CD4-positive, alpha-beta T cell treated with Interleukin-4 for 1 hour (primary cell): ENCODE data around the gene S100A2.

ENCODE experiments used
- DNase-seq, 2 donors: peaks; one replicate each; pipeline ENCODE4 v3.0.0-alpha.2; 2020 to 2022

S100A2 gene

DNA sequence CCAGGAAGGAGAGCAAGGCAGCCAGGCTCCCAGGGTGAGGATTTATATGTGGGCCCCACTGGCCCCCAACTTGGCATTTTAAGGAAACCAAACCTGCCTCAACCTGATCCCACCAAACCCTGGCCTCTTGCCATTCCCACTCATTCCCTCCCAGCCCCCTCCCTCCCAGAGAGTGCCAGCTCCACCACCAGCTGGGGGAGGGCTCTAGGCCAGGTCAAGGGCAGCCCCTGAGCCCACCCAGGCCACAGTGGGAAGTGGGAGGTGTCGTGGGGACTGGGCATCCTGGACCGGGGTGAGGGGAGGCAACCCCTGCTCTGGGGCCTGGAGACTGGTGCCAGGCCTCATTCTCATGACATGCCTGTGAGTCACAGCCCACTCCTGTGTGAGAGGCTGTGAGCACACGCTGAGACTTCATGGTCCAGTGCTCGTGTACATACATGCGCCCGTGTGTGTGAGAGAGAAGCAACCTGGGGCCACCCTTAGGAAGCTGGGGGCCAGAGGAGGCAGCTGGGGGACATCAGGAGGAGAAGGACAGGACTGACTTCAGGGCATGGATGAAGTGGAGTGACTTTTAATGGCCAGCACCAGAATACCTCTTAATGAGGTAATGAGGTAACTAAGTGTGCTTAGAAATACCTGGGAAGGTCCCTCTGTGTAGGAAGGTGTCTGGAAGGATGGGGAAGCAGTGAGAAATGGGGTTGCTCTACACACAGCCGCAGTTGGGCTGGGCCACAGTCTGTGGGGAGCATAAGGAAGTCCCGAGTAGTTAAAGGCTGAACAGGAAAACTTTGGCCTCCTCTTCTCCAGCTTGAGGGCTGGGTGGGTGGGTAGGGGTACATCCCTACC is at the start of gene S100A2:
Gene S100A2, minus strand, starts transcription at position 316 of the 846 bp plus-strand sequence. CDS start 1,967 bp downstream, outside the sequence.
- peak; percentile 21 to 70 for DNase-seq

DNA sequence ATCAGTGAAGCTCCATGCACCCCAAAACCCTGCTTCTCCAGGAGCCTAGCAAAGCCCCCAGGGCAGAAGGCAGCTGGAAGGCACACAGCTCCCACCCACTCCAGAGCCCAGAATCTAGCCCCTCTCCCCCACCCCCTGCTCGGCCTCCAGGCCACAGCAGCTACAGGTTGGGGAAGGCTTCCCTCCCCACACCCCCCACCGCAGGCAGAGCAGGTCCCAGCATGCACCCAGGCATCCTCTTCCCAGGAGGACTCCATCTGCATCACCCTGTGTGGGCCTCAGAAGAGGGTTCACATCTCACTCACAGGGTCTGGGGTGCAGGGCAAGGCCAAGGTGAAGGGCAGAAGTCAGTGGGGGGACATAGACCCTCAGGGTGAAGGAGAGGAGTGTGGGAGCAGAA is 49.8 kb upstream of the S100A2 start:
- no peak for DNase-seq

- DNase-seq: no peak
Observed at GRCh38 chr1:153614906-153615305, 49.3 kb upstream of the S100A2 start.

GRCh38 chr1:153614189-153614900 is 48.7 kb upstream of the S100A2 start:
- no peak for DNase-seq

DNA sequence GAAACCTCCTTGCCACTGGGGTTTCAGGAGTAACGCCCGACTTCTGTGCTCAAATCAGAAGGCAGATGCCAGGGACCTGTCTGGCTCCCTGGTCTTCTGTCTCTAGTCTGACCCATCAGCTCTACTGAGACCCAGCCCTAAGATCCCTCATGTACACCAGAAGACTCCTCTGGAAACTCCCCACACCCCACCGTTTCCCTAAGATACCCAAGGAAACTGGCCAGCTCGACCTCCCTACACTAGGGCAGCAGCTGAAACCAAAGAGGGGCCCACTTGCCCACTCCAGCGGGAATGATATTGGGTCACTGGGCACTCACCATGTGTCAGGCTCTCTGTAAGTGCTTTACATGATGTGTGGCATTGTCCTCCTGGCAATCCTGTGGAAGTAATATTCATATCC is 47.8 kb upstream of the S100A2 start:
- no peak for DNase-seq

GRCh38 chr1:153612755-153613331 is 47.2 kb upstream of the S100A2 start, which contains the start of gene S100A16:
S100A16 (minus strand) TSS chr1:153613137; CDS start chr1:153608151, 4,986 bp downstream.
- no peak for DNase-seq

DNA sequence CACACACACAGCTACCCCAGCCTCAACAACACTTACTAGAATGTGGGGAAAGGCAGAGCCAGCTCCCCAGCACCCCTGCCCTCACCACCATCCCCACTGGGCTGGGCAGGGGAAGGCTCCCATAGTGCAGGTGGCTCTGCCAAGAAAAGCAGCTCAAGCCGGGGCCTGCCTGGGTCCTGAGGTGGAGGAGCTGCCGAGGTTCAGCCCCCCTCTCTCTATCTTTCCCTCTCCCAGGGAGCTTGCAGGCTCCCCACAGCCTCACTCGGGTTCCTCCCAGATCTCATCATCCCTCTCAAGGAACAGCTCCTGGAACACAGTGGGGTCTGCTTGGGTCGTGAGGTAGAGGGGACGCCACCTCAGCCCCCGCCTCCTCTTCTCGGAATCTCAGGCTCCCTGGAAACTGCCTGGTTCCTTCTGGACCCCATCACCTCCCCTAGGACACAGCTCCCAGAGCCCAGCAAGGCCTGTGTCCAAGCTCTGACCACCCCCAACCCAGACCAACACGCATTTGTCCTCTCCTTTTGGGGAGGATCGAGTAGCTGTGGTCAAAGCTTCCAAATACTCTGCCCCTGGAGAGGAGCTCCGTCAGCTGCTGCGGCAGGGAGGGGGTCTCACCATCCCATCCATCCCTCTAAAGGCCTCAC is 46.6 kb upstream of the S100A2 start:
- DNase-seq: no peak

- no peak for DNase-seq
Observed at GRCh38 chr1:153611356-153611755, 45.7 kb upstream of the S100A2 start.

GRCh38 chr1:153610811-153611301 is 45.2 kb upstream of the S100A2 start:
- no peak for DNase-seq

GRCh38 chr1:153610334-153610733 is 44.7 kb upstream of the S100A2 start:
- no peak for DNase-seq

DNA sequence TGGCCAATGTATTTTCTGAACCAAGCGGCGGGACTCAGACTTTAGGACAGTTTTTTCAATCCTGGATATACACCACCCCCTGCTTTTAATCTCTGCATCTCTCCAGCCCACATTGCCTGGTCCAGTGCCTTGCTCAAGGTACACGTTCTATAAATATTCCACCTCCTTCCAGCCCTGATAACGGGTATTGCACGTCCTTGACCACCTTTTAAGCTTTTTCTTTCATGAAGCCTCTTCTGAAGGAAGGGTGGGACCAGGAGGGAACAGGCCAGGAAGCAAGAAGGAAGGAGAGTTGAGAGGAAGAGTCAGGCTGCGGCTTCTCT is 43.9 kb upstream of the S100A2 start:
- no peak for DNase-seq

- no peak for DNase-seq
Observed at GRCh38 chr1:153608742-153609584, 43.3 kb upstream of the S100A2 start.

DNA sequence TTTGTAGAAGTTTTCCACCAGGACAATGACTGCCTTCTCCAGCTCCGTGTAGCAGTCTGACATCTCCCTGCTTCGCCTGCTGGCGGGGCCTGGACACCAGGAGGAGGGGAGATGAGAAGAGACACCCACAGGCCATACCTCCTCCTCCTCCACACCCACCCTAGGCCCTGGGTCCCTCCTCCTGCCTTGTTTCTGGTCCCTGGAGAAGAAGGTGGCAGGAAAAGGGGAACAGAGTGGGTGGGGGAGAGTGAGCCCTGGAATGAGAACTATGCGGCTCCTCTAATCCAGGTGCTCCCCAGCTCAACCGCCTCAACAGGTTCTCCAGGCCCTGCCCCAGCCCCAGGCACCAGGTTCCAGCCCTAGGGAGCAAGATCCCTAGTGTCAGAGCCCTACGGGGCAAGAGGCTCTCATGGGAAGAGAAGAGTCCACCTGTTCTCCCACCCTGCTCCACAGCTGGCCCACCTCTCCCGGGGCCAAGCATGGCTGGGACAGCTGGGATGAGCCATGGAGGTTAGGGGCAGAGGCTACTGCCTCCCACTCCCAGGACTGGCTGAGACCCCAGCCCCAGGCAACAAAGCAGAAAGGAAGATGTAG is 42.5 kb upstream of the S100A2 start:
- DNase-seq: no peak

GRCh38 chr1:153607381-153607780 is 41.7 kb upstream of the S100A2 start:
- DNase-seq: no peak

GRCh38 chr1:153606194-153606593 is 40.5 kb upstream of the S100A2 start:
- DNase-seq: no peak

GRCh38 chr1:153602749-153603148 is 37.1 kb upstream of the S100A2 start:
- DNase-seq: no peak

DNA sequence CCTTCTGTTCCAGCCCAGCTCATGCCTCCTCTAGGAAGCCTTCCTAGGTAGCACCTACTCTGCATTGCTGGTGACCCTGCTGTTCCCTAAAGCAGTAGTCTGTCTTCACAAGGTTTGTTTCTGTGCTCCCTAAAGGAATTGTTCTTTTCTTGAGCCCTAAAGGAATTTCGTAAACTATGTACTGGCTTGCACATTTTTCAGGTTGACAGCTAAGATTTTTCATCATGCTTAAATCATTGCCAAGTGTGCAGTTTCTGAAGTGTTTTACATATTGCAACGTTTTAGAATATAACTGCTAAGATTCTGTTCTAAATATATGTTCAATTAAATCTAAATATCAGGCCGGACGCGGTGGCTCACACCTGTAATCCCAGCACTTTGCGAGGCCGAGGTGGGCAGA is 34.2 kb upstream of the S100A2 start:
- DNase-seq: no peak

DNA sequence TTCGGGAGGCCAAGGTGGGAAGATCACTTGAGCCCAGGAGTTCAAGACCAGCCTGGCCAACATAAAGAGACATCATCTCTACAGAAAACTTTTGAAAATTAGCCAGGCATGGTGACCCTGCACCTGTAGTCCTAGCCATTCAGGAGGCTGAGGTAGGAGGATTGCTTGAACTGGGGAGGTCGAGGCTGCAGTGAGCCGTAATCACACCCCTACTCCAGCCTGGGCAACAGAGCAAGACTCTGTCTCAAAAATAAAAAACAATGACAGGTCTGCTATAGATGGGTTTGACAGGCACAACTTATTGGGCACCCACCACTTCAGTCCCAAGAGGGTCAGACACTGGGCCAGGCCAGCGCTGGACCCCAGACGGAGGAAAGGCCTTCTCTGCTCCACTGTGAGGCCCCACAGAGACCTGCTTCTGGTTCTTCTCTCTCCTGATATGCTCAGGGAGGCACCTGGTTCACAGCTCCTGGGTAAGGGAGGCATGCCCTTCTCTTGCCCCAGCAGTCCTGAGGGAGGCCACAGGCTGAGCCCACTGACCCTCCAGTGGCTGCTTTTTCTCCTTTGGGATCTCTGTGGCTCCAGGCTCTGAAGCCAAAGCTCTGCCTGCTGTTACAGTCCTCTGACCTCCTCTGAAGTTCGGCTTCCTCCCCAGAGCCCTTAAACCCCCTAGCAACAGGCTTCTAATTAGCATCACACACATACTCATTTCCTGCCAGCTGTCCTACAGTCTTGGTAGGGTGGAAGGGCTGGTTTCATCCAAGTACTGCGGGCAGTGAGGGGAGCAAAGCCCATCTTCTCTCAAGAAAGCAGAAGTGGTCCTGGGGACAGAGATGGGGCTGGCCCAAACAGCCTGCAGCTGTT is 32.9 kb upstream of the S100A2 start:
- DNase-seq: peak; percentile 21 to 78

GRCh38 chr1:153597206-153597605 is 31.6 kb upstream of the S100A2 start:
- DNase-seq: peak in 1 of 2 donors; percentile 15

DNA sequence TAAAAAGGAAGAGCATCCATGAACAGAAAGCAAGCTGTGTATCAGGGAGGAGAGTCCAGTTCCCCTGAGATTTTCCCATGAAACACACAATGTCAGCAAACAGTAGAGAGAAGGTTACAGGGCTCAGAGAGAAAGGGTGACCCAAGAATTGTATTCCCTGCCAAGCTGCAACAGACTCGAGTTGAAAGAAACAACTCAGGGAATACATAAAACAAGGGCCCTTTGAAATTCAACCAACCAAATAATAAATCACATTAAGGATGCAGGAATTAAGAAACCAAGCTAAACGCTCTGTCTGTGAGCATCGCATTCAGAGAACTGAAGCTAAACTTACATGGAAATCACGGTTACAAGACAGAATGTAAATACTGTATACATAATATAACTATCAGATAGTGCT is 27.1 kb upstream of the S100A2 start:
- no peak for DNase-seq

DNA sequence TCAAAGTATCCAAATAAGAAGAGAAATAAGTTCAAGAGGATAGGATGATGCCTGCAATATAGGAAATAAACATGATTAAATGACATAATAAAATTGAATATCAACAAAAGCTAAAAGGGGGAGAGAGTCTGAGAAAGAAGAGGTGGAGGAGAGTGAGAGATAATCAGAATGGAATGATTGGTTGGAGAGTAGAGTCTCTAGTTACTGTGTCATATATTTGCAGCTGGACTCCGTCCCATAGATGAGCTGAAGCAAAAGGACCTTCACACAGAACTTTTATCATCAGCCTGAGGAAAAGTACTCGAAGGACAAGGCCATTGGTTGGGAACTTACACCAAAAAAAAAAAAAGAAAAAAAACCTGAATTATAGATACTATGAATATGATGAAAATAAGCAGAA is 22.8 kb upstream of the S100A2 start:
- no peak for DNase-seq
